CD4-positive, alpha-beta T cell treated with Interleukin-12 subunit alpha and Interleukin-12 subunit beta, for 1 hour (primary cell): ENCODE data around the gene GTF2IRD2.
A peak's percentile ranks its signal among the peaks of the same experiment; 100 is the strongest.
"Not testable (repeated sequence)": the region's sequence is repeated elsewhere in the genome, so short reads cannot be mapped to it uniquely, and the experiment has no call there.

Experiments used
- DNase-seq: peaks from one replicate; pipeline ENCODE4 v3.0.0-alpha.2; 2020

The GTF2IRD2 gene

GRCh38 chr7:74850833-74851721 lies at the start of gene GTF2IRD2:
GTF2IRD2 (minus strand) TSS chr7:74851605; CDS start chr7:74836378, 15,227 bp downstream.
- DNase-seq = not testable (repeated sequence)

GRCh38 chr7:74890158-74891123 lies 39.0 kb upstream of the GTF2IRD2 start:
- peak; percentile 81 for DNase-seq

- DNase-seq = not testable (repeated sequence)
These were observed 38.2 kb upstream of the GTF2IRD2 start for GRCh38 chr7:74889518-74890129.

- not testable (repeated sequence) for DNase-seq
These were observed 33.9 kb upstream of the GTF2IRD2 start for GRCh38 chr7:74885295-74885694.

GRCh38 chr7:74882110-74882509 lies 30.7 kb upstream of the GTF2IRD2 start:
- not testable (repeated sequence) for DNase-seq

GRCh38 chr7:74874748-74875512 lies 23.5 kb upstream of the GTF2IRD2 start:
- not testable (repeated sequence) for DNase-seq

GRCh38 chr7:74874104-74874747 lies 22.8 kb upstream of the GTF2IRD2 start:
- DNase-seq = not testable (repeated sequence)

GRCh38 chr7:74872542-74872941 lies 21.1 kb upstream of the GTF2IRD2 start:
- DNase-seq = not testable (repeated sequence)

GRCh38 chr7:74865777-74866176 lies 14.4 kb upstream of the GTF2IRD2 start:
- not testable (repeated sequence) for DNase-seq

- DNase-seq = not testable (repeated sequence)
These were observed 1.6 kb downstream of the GTF2IRD2 start for GRCh38 chr7:74849853-74850252.

- DNase-seq = not testable (repeated sequence)
These were observed 21.0 kb downstream of the GTF2IRD2 start for GRCh38 chr7:74830411-74830810.

- not testable (repeated sequence) for DNase-seq
These were observed 21.4 kb downstream of the GTF2IRD2 start for GRCh38 chr7:74829959-74830358.

GRCh38 chr7:74821259-74821658 lies 30.1 kb downstream of the GTF2IRD2 start:
- DNase-seq = not testable (repeated sequence)

- DNase-seq = not testable (repeated sequence)
These were observed 31.1 kb downstream of the GTF2IRD2 start for GRCh38 chr7:74820146-74820805.

GRCh38 chr7:74815882-74816281 lies 35.5 kb downstream of the GTF2IRD2 start:
- not testable (repeated sequence) for DNase-seq

- not testable (repeated sequence) for DNase-seq
These were observed 52.8 kb downstream of the GTF2IRD2 start for GRCh38 chr7:74798644-74799043.

- DNase-seq = not testable (repeated sequence)
These were observed 53.4 kb downstream of the GTF2IRD2 start for GRCh38 chr7:74797848-74798622.

- not testable (repeated sequence) for DNase-seq
These were observed 62.1 kb downstream of the GTF2IRD2 start for GRCh38 chr7:74789200-74789736.

- DNase-seq = peak; percentile 97
These were observed 62.8 kb downstream of the GTF2IRD2 start for GRCh38 chr7:74788369-74789150.
